ENCODE results near the gene ZMYND15. TPM values are rescaled to one million over a fixed set of nuclear protein-coding genes. Genes with fewer than 3 reads are reported as not detected.

ZMYND15 gene
- polyA plus RNA-seq, 3 donors from 2014 or later, result not detected

DNA sequence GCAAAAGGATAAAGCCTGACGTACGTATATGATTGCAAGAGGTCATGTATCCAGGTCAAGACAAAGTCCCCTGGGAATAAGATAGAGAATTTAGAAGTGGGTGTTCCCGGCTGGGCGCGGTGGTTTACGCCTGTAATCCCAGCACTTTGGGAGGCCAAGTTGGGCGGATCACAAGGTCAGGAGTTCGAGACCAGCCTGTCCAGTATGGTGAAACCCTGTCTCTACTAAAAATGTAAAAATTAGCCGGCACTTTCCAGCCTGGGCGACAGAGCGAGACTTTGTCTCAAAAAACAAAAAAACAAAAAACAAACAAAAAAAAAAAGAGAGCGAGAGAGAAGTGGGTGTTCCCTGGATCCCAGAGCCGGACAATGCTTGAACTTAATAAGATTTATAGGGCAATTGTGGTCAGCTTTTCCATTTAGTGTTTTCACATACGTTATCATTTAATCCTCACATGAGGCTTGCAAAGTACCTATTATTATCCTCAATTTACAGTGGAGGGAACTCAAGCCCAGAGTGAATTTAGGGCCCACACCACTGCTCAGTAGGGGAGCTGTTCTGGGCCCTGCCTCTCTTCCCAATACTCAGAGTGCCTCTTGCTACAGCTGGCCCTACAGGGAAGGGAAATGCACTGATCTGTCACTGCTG lies 48.6 kb downstream of the ZMYND15 start:
- peak overlapping the region; percentile 45 to 68 (median 57) for H3K4me3 Mint-ChIP-seq
- peaks cover 10 to 13% of the 10 kb centered on the region in 2 donors for H3K4me1 Mint-ChIP-seq
- no peak for DNase-seq
- peaks cover 25 to 26% (median 25%) of the 10 kb centered on the region in 3 donors for H3K27me3 Mint-ChIP-seq (ENCODE audit: low read depth in 3 of 3)
- H3K27ac Mint-ChIP-seq, result peak overlapping the region in 4 of 6 donors; percentile 31 to 73 (median 60)
- no peaks in the 10 kb centered on the region for H3K36me3 Mint-ChIP-seq
- H3K9me3 Mint-ChIP-seq, result no peaks in the 10 kb centered on the region

DNA sequence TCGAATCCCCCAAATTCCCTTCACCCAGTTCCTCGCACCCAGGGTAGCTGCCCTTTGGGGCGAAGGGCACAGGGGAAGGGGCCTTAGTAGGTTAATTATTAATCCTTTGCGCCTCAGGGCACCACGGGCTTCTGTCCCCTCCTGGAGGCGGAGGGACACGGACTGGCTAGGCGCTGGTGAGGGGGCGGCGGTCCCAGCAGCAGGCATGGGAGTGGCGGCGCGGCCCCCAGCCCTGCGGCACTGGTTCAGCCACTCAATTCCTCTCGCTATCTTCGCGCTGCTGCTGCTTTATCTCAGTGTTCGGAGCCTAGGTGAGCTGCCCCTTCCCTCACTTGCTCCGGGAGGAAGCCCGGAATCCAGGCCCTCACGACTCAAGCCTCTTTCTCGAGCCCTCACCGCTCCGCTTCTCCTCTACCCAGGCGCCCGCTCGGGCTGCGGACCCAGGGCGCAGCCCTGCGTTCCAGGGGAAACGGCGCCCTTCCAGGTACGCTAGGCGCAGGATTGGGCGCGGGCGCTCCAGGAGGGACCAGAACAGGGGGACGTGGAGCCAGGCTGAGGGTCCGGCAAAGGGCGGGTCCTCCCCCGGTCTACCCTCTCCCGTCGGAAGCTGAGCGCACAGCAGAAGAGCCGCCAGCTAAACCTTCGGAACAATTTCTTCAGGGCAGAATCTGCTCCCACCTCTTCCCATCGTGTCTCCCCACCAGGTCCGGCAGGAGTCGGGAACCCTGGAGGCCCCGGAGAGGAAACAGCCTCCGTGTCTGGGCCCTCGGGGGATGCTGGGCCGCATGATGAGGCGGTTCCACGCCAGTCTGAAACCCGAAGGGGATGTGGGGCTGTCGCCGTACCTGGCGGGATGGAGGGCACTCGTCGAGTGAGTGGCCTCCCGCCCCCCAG lies 49.4 kb downstream of the ZMYND15 start, which contains the start of gene GLTPD2:
Gene GLTPD2 (plus strand): TSS at position 158 of the 894 bp plus-strand sequence. CDS start 48 bp downstream, at position 206.
- no peaks in the 10 kb centered on the region for H3K36me3 Mint-ChIP-seq
- H3K27me3 Mint-ChIP-seq (ENCODE audit: low read depth in 3 of 3), result peaks cover 20 to 26% (median 22%) of the 10 kb centered on the region in 3 donors
- no peaks in the 10 kb centered on the region for H3K9me3 Mint-ChIP-seq
- H3K27ac Mint-ChIP-seq, result peak within 1 kb of the TSS in 5 of 6 donors; percentile 53 to 73 (median 62)
- H3K4me1 Mint-ChIP-seq, result peaks cover 10 to 13% of the 10 kb centered on the region in 2 donors
- DNase-seq, result no peak
- peak within 1 kb of the TSS; percentile 65 to 77 (median 69) for H3K4me3 Mint-ChIP-seq

DNA sequence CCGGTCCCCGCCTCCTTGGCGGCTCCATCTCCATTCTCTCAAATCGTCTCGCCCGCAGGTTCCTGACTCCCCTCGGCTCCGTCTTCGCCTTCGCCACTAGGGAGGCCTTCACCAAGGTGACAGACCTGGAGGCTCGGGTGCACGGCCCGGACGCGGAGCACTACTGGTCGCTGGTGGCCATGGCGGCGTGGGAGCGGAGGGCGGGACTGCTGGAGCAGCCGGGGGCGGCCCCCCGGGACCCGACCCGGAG lies 50.0 kb downstream of the ZMYND15 start:
- Mint-ChIP-seq H3K27me3 (ENCODE audit: low read depth in 3 of 3) (peaks cover 22 to 23% (median 22%) of the 10 kb centered on the region in 3 donors), H3K4me3 (peak overlapping the region; percentile 65 to 77 (median 69)), H3K36me3 (no peaks in the 10 kb centered on the region), H3K4me1 (peaks cover 10 to 13% of the 10 kb centered on the region in 2 donors), H3K27ac (peak overlapping the region in 4 of 6 donors; percentile 16 to 71 (median 58)), H3K9me3 (no peaks in the 10 kb centered on the region)
- no peak for DNase-seq

DNA sequence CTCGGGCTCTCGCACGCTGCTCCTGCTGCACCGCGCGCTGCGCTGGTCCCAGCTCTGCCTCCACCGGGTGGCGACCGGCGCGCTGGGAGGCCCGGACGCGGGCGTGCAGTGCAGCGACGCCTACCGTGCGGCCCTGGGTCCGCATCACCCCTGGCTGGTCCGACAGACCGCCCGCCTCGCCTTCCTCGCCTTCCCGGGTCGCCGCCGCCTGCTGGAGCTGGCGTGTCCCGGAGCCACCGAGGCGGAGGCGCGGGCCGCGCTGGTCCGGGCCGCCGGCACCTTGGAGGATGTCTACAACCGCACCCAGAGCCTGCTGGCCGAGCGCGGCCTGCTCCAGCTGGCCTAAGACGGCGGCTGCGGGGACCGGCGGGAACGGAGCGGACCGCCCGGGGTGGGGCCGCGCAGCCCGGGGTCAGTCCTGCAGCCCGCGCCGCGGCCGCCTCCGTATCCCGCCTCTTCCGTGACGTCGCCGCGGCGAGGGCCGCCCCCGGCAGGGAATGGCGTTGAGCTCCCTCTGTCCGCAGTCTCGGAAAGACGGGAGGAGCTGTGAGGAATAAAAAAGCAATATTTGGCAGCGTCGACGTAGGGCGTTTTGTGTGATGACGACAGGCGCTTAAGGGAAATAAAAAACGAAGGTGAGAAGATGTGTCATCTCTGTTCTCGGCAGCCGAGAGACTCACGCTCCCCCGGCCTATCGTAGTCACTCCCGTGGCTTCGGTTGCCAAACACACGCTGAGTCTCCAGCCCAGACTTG lies 50.5 kb downstream of the ZMYND15 start:
- Mint-ChIP-seq H3K4me3 (peak overlapping the region; percentile 86 to 95 (median 93)), H3K36me3 (no peaks in the 10 kb centered on the region), H3K27me3 (ENCODE audit: low read depth in 3 of 3) (peaks cover 19 to 22% (median 22%) of the 10 kb centered on the region in 3 donors), H3K27ac (peak overlapping the region; percentile 83 to 97 (median 94)), H3K9me3 (no peaks in the 10 kb centered on the region), H3K4me1 (peaks cover 10 to 14% of the 10 kb centered on the region in 2 donors)
- peak; percentile 81 to 85 (median 83) for DNase-seq

DNA sequence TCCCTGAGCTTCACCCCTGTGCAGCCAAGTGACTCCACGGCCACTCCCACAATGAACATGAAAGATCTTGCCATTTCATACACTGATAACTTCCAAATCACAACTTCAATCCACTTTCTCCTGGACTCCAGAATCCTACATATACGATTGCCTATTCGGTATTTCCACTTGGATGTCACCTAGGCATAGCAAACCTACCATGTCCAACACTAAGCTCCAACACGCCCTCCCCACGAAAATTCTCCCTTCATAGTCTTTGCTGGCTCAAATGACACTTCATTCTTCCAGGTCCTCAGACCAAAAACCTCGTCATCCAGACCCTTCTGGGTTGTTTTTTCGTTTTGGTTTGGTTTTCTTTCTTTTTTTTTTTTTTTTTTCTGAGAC lies 51.1 kb downstream of the ZMYND15 start:
- peak overlapping the region; percentile 83 to 97 (median 94) for H3K27ac Mint-ChIP-seq
- peaks cover 13 to 20% of the 10 kb centered on the region in 2 donors for H3K4me1 Mint-ChIP-seq
- peak overlapping the region; percentile 86 to 95 (median 93) for H3K4me3 Mint-ChIP-seq
- no peak for DNase-seq
- no peaks in the 10 kb centered on the region for H3K36me3 Mint-ChIP-seq
- H3K9me3 Mint-ChIP-seq, result no peaks in the 10 kb centered on the region
- H3K27me3 Mint-ChIP-seq (ENCODE audit: low read depth in 3 of 3), result peaks cover 14 to 22% (median 20%) of the 10 kb centered on the region in 3 donors

DNA sequence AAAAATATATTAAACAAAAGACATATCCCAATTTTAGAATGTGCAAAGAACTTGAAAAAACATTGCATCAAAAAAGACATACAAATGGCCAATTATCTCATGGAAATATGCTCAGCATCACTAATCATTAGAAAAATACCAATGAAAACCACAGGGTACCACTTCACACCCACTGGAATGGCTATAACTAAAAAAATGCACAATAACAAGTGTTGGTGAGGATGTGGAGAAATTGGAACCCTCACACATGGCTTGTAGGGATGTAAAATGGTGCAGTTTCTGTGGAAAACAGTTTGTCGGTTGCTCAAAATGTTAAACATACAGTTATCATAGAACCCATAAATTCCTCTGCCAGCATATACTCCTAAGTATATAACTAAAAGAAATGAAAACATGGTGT lies 55.5 kb downstream of the ZMYND15 start:
- no peaks in the 10 kb centered on the region for H3K9me3 Mint-ChIP-seq
- no peak for DNase-seq
- H3K36me3 Mint-ChIP-seq, result peaks cover 3 to 13% (median 6%) of the 10 kb centered on the region in 3 donors
- H3K4me1 Mint-ChIP-seq, result peaks cover 23 to 32% of the 10 kb centered on the region in 2 donors
- peak overlapping the region in 4 of 6 donors; percentile 40 to 98 (median 86) for H3K27ac Mint-ChIP-seq
- H3K27me3 Mint-ChIP-seq (ENCODE audit: low read depth in 3 of 3), result peaks cover 6 to 18% (median 11%) of the 10 kb centered on the region in 3 donors
- peak overlapping the region; percentile 38 to 100 (median 99) for H3K4me3 Mint-ChIP-seq

Other genes starting within 250 kb of the ZMYND15 start
- under 1 TPM in 1 of 3 donors, not detected in 2; 0.26 TPM for gene SPNS2, start 241.0 kb upstream of the ZMYND15 start, polyA plus RNA-seq
- 10 to 100 TPM in 1 of 3 donors, 1 to 10 TPM in 2; 3.5 to 21.9 (median 7.2) TPM for gene MYBBP1A, start 184.4 kb upstream of the ZMYND15 start, polyA plus RNA-seq
- gene GGT6, start 179.3 kb upstream of the ZMYND15 start, polyA plus RNA-seq, result not detected
- not detected for gene SMTNL2, start 155.3 kb upstream of the ZMYND15 start, polyA plus RNA-seq
- gene ALOX15, start 98.2 kb upstream of the ZMYND15 start, polyA plus RNA-seq, result not detected
- gene PELP1, start 35.7 kb upstream of the ZMYND15 start, polyA plus RNA-seq, result 10 to 100 TPM in 1 of 3 donors, 1 to 10 TPM in 2; 3.8 to 11.1 (median 4.6) TPM
- gene ARRB2, start 29.2 kb upstream of the ZMYND15 start, polyA plus RNA-seq, result 10 to 100 TPM; 46.0 to 70.9 (median 60.4) TPM
- 10 to 100 TPM; 26.2 to 52.1 (median 37.6) TPM for gene MED11, start 8.4 kb upstream of the ZMYND15 start, polyA plus RNA-seq
- 1 to 10 TPM; 1.1 to 2.2 (median 1.1) TPM for gene CXCL16, start 95 bp downstream of the ZMYND15 start, polyA plus RNA-seq
- gene TM4SF5, start 32.1 kb downstream of the ZMYND15 start, polyA plus RNA-seq, result not detected
- gene VMO1, start 46.5 kb downstream of the ZMYND15 start, polyA plus RNA-seq, result not detected
- under 1 TPM in 2 of 3 donors, not detected in 1; 0.57 to 0.74 TPM for gene GLTPD2, start 49.1 kb downstream of the ZMYND15 start, polyA plus RNA-seq
- 100 to 1,000 TPM; 327 to 701 (median 348) TPM for gene PSMB6, start 56.3 kb downstream of the ZMYND15 start, polyA plus RNA-seq
- gene PLD2, start 67.3 kb downstream of the ZMYND15 start, polyA plus RNA-seq, result 1 to 10 TPM in 1 of 3 donors, under 1 TPM in 1, not detected in 1; 0.78 to 2.0 TPM
- gene MINK1, start 93.5 kb downstream of the ZMYND15 start, polyA plus RNA-seq, result 10 to 100 TPM in 1 of 3 donors, 1 to 10 TPM in 2; 2.0 to 13.5 (median 3.8) TPM
- gene C17orf107, start 159.7 kb downstream of the ZMYND15 start, polyA plus RNA-seq, result 1 to 10 TPM in 2 of 3 donors, under 1 TPM in 1; 0.22 to 1.7 (median 1.3) TPM
- gene CHRNE, start 163.3 kb downstream of the ZMYND15 start, polyA plus RNA-seq, result 1 to 10 TPM; 2.7 to 4.9 (median 3.9) TPM
- 1 to 10 TPM in 1 of 3 donors, under 1 TPM in 1, not detected in 1; 0.38 to 1.3 TPM for gene GP1BA, start 192.4 kb downstream of the ZMYND15 start, polyA plus RNA-seq
- gene SLC25A11, start 200.2 kb downstream of the ZMYND15 start, polyA plus RNA-seq, result 100 to 1,000 TPM; 139 to 196 (median 139) TPM
- gene RNF167, start 200.4 kb downstream of the ZMYND15 start, polyA plus RNA-seq, result 10 to 100 TPM; 62.3 to 78.2 (median 73.1) TPM
- 1,000 to 10,000 TPM; 3,573 to 4,444 (median 3,740) TPM for gene PFN1, start 208.7 kb downstream of the ZMYND15 start, polyA plus RNA-seq
- gene ENO3, start 211.3 kb downstream of the ZMYND15 start, polyA plus RNA-seq, result 1 to 10 TPM; 1.6 to 4.2 (median 4.1) TPM
- 100 to 1,000 TPM; 117 to 164 (median 155) TPM for gene SPAG7, start 228.0 kb downstream of the ZMYND15 start, polyA plus RNA-seq
- 10 to 100 TPM in 2 of 3 donors, 1 to 10 TPM in 1; 2.5 to 22.9 (median 12.0) TPM for gene CAMTA2, start 247.8 kb downstream of the ZMYND15 start, polyA plus RNA-seq

Data from immature natural killer cell (primary cell).